RWPE2 (cell line): ENCODE measurements around the gene NPW.

Source experiments
- ATAC-seq: fragments of 200-7000 bp; cut with Tn5 transposase; 3 replicates; pipeline ENCODE4 v1.9.1; 2021; ENCODE audit warnings: low read depth
- DNase-seq: peaks from one replicate; pipeline ENCODE4 v3.0.0-alpha.2; 2020; ENCODE audit warnings: low spot score
- H3K27ac ChIP-seq: fragments of 450-650 bp; 2 replicates; pipeline ENCODE4 v1.5.1; 2017; ENCODE audit warnings: mild to moderate bottlenecking; ENCODE audit not compliant: poor library complexity, severe bottlenecking
- H3K27me3 ChIP-seq: fragments of 250-450 bp; sonication (Bioruptor Pico); 2 replicates; pipeline ENCODE4 v1.5.1; 2021; ENCODE audit warnings: mild to moderate bottlenecking, moderate library complexity; ENCODE audit not compliant: insufficient read depth, poor library complexity, severe bottlenecking
- H3K36me3 ChIP-seq: fragments of 250-450 bp; sonication (Bioruptor Pico); 2 replicates; pipeline ENCODE4 v1.5.1; 2020; ENCODE audit warnings: low read depth, mild to moderate bottlenecking, moderate library complexity
- H3K4me1 ChIP-seq: fragments of 250-450 bp; sonication (Bioruptor Pico); 2 replicates; pipeline ENCODE4 v1.5.1; 2021; ENCODE audit warnings: mild to moderate bottlenecking, moderate library complexity; ENCODE audit not compliant: insufficient read depth, poor library complexity, severe bottlenecking
- H3K4me3 ChIP-seq: fragments of 250-450 bp; sonication (Bioruptor Pico); 2 replicates; pipeline ENCODE4 v1.5.1; 2021; ENCODE audit warnings: mild to moderate bottlenecking, moderate library complexity; ENCODE audit not compliant: severe bottlenecking
- H3K9me3 ChIP-seq: fragments of 250-450 bp; sonication (Bioruptor Pico); 2 replicates; pipeline ENCODE4 v1.5.1; 2021; ENCODE audit warnings: mild to moderate bottlenecking, moderate library complexity; ENCODE audit not compliant: severe bottlenecking
- TF ChIP-seq, protein P1 (sequence below): fragments of 450-650 bp; IDR thresholded peaks from one replicate; pipeline ENCODE4 v1.5.1; 2017; ENCODE audit warnings: mild to moderate bottlenecking, moderate library complexity; ENCODE audit not compliant: poor library complexity, severe bottlenecking

NPW gene

DNA sequence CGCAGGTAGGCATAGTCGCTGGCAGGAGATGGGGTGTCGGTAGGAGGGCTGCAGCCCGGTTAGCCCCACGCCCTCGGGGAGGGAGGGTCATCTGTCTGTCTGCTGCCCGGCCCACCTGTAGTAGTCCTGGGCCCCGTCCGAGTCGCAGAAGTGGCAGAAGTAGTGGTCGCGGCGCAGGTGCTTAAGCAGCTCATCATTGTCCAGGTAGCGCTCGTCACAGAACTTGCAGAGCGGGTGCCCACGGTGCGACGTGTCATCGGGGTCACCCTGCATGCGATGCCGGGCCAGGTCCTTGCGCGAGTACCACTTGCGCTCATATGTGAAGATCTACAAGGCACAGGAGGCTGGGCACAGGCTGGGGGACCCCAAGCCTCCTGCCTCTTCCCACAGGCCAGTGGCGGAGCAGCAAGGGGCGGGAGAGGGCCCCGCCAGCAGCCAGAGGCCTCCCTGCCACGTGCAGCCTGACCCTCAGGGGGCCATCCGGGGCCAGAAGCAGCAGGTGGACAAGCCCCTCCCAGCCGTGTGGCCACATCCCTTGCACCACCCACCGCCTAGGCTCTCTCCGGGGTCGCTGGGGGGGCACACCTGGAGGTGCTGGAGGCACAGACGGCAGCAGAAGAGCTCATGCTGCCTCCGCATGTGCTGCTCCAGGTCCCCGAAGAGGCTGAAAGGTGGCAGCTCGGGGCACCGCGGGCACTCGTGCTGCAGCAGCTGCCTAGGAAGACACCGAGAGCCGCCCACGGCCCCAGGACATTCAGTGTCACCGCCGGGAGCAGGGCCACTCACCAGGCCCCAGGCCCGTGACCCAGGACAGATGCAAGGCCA, 17.0 kb upstream of the NPW start:
- no peak for ATAC-seq
- Histone ChIP-seq H3K27ac (no peak overlapping the region), H3K36me3 (peaks cover 71% of the 10 kb centered on the region), H3K4me1 (peaks cover 6% of the 10 kb centered on the region), H3K4me3 (no peak overlapping the region), H3K9me3 (no peaks in the 10 kb centered on the region), H3K27me3 (no peaks in the 10 kb centered on the region)
- TF ChIP-seq, protein P1, sequence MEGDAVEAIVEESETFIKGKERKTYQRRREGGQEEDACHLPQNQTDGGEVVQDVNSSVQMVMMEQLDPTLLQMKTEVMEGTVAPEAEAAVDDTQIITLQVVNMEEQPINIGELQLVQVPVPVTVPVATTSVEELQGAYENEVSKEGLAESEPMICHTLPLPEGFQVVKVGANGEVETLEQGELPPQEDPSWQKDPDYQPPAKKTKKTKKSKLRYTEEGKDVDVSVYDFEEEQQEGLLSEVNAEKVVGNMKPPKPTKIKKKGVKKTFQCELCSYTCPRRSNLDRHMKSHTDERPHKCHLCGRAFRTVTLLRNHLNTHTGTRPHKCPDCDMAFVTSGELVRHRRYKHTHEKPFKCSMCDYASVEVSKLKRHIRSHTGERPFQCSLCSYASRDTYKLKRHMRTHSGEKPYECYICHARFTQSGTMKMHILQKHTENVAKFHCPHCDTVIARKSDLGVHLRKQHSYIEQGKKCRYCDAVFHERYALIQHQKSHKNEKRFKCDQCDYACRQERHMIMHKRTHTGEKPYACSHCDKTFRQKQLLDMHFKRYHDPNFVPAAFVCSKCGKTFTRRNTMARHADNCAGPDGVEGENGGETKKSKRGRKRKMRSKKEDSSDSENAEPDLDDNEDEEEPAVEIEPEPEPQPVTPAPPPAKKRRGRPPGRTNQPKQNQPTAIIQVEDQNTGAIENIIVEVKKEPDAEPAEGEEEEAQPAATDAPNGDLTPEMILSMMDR: no peak
- DNase-seq: no peak

DNA sequence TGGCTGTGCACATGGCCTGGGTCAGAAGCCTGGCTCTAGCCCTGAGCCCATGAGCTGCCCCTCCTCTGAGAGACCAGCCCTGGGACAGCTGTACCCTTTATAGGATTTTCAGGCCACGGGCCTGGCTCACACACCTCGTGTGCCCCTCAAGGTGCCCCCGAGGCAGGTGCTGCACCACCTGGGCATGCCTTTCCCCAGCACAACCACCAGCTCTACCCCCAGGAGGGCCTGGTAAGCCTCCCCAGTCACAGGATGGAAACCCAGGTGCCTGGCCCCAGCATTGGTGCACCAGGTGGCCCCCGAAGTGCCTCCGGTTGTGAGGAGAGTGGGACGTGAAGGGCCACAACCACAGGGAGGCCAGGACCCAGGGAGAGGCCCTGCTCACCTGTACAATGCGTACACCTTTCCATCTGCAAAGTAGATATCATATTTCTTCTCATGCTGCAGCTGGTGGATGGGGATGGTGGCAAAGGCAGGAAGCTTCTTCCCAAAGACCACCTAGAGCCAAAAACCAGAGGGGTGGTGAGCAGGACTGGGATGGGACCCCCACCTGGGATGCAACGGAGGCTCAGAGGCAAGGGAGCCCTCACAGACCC, 16.3 kb upstream of the NPW start:
- DNase-seq: no peak
- no peak for ATAC-seq
- Histone ChIP-seq H3K4me1 (peaks cover 7% of the 10 kb centered on the region), H3K9me3 (no peaks in the 10 kb centered on the region), H3K27ac (no peak overlapping the region), H3K36me3 (peaks cover 75% of the 10 kb centered on the region), H3K27me3 (no peaks in the 10 kb centered on the region), H3K4me3 (no peak overlapping the region)
- TF ChIP-seq, protein P1: no peak

DNA sequence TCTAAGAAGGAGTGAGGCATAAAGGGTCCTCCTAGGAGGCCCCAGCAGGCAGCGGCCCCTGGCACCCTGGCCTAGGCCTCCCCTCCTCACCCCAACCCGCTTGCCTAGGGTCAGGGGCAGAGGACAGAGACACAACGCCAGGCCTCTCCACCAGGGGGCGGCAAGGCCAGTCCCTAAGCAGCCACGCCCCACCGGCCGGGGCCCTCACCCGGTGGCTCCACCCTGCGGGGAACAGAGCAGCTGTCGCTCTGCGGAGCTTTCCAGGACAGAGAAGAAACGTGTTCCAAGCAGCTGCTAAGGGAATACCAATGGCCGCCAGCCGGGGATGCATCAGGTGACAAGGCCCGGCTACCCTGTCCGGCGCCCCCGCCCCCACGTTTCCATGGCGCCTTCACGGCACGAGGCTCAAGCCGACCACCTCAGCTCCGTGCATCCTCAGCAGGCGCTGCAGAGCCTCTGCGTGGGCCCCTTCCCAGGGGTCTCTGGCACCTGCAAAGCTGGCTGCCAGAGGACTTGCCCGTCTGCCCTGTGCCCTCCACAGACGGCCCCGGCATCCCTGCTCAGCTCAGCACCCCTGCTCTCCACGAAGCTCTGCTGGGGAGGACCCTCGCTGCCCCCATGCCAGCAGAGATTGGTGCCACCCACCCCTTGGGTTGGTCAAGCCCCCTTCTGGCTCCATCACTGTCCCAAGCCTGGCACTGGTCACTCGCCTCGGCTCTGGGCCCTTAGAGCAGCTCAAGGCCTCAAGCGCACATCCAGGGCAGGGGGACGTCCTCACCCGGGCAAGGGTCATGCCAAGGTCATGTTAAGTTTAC, 15.6 kb upstream of the NPW start:
- peaks cover 79% of the 10 kb centered on the region for H3K36me3 ChIP-seq
- peaks cover 7% of the 10 kb centered on the region for H3K4me1 ChIP-seq
- no peak overlapping the region for H3K4me3 ChIP-seq
- no peaks in the 10 kb centered on the region for H3K27me3 ChIP-seq
- TF ChIP-seq, protein P1: peak; percentile 82
- ATAC-seq (peak; percentile 41), DNase-seq (no peak)
- no peak overlapping the region for H3K27ac ChIP-seq
- H3K9me3 ChIP-seq: no peaks in the 10 kb centered on the region

DNA sequence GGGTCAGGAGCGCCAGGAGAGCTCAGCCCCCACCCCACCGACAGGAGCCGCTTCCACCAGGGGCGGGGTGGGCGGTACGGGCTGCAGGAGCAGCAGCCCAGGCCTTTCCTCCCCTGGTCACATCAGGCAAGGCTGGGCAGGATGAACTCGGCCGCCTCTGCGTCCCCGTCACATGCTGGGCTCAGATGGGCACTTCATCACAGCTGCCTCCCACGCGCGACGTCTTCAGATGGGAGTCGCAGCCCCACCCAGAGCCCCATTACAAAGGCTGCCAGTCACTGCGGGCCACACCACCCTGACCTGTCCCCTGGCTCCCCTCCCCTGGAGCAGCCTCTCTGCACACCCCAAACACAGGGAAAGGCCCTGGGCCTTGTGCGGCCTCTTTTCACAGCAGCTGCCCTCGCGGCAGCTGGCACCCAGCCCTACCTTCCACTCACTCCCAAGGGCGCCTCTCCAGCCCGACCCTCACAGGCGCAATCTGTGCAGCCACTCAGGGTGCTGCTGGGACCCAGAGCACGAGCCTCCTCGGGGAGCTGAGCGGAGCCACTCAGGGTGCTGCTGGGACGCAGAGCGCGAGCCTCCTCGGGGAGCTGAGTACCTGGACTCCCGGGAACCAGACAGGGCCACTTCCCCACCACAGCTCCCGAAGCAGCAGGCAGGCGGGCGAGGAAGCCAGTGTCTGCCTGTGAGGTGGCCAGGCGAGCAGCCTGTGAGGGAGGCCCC, 14.6 kb upstream of the NPW start:
- Histone ChIP-seq H3K27ac (no peak overlapping the region), H3K9me3 (no peaks in the 10 kb centered on the region), H3K4me1 (peaks cover 7% of the 10 kb centered on the region), H3K4me3 (no peak overlapping the region), H3K36me3 (peaks cover 70% of the 10 kb centered on the region), H3K27me3 (no peaks in the 10 kb centered on the region)
- ATAC-seq: no peak
- TF ChIP-seq, protein P1: no peak
- DNase-seq: no peak
